ENCODE data around the gene CDC42EP4.
"Not testable (repeated sequence)": the region's sequence is repeated elsewhere in the genome, so short reads cannot be mapped to it uniquely, and the experiment has no call there.

The CDC42EP4 gene

DNA sequence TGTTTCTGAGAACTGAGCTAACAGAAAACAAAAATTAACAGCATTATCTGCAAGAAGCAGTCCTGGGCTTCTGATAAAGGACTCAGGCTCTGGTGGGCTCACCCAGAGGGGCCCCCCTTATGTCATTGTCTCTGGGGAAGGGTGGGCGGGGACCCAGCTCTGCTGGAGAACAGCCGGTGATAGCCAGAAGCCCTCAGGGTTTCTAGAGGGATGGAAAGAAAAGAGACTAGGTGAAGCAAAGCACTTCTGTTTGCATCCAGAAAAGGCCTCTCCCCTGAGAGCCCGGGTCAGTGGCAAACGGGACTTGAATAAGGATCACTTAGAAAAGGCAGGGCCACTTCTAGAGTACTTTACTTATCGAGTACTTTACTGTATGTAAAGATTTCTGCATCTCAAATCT is 7.0 kb upstream of the CDC42EP4 start:
- DNase-seq = no peak

DNA sequence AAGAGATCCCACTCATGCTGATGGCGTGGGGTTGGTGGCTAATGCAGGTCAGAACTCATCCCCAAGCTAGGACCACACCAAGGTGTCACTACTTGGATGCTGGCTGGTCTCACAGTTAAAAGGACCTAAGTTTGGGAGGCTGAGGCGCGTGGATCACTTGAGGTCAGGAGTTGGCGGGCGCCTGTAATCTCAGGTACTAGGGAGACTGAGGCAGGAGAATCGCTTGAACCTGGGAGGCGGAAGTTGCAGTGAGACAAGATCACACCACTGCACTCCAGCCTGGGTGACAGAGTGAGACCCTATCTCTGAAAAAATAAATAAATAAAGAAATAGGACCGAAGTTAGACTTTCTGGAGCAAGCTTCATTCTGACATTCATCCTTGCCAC is 6.6 kb upstream of the CDC42EP4 start:
- no peak for DNase-seq

DNA sequence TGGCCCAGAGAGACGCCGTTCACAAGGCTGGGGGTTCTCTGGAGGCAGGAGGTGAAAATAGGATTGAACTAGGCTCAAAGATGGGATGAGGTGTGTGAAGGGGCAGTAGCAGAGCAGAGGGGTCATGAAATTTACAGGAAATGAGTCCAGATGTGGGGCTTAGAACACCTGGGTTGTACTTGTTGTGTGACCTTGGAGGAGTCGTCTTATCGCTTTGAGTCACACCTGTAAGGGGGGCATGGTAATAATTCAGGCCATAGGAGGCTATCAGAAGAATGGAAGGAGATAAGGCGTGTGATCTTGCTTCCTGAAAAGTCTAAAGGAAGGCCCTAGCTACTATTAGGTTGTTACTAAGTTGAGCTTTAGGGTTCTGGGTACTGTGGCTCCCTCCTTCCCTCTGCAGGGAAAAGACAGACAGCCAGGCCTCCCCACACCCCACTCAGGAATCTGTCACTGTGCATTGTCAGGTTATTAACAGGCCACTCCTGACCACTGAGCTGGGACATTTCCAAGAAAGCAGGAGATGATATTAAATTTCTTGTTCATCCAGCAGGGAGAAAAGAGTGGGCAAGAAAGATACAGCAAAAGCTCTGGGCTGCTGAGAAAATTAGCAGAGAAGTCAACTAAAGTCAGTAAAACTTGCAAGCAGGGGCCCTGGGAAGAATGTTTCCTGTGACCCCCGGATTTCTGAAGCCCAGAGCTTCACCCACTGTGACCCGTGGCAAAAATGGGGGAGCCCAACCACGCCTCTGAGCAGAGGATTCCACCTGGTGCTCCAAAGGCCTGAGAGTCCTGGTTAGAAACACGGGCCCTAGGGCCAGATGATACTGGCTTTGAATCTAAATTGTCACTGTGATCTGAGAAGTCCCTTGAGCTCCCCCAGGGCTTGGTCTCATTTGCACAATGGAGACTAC is 6.0 kb upstream of the CDC42EP4 start:
- DNase-seq = no peak

DNA sequence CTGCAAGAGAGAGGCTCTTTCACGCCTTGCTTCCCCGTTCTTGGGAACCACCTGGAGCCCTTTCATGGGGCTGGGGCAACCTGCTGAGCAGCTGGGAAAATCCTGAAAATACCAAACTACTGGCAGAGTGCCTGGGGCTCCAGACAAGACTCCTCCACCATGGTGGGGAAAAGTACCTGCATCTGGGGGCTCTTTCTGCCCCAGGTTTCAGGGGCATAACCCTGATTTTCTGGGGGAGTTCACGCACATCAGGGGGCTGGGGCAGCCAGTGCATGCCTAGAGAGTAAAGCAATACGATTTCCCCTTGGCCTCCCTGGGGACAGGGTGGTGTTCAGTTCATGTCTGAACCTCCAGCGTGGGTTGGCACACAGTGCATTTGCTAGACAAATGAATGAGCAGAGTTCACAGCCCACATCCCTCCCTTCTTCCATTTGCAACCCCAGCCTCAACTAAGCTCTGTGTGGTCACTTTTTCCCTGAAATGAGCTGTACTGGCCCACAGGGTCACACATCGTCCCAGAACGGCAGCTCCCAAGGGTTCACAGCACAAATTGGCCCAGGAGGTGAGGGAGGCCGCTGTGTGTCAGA is 5.2 kb upstream of the CDC42EP4 start:
- DNase-seq = no peak

DNA sequence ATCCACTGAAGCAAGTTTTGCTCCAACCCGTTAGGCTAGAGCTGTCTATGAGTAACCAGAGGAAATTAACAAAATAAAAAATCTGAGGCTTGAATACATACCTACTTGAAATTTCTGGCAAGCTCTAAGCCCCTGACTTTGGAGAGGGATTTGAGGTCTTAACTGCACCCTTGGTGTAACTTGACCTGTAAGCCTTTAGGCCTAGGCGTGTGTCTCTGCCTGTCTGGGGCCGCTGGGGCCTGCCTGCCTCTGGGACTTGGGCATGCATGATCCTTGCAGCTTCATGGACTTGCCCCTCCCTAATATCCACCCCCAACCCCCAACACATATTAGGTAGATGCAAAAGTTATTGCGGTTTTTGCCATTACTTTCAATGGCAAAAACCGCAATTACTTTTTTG is 3.7 kb upstream of the CDC42EP4 start:
- no peak for DNase-seq

DNA sequence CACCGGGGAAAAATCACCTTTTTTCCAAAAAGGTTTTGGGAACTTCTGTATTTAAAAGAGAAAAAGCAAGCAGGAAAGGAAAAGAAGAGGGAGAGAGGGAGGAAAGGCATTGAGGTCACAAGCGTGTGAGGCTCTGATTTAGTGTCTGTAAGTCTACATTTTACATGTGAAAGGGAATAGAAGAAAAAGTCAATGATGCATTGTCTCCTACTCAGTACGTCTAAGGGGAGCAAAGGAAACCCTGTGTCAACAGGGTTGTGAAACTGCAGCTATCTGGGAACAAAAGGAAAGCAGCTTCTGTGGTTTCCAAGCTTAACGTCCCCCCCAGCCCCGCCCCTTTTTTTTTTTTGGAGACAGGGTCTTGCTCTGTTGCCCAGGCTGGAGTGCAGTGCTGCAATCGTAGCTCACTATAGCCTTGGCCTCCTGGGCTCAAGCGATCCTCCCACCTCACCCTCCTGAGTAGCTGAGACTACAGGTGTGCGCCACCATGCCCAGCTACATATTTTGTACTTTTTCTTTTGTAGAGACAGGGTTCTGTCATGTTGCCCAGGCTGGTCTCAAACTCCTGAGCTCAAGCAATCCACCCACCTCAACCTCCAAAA is 1.8 kb upstream of the CDC42EP4 start:
- no peak for DNase-seq

DNA sequence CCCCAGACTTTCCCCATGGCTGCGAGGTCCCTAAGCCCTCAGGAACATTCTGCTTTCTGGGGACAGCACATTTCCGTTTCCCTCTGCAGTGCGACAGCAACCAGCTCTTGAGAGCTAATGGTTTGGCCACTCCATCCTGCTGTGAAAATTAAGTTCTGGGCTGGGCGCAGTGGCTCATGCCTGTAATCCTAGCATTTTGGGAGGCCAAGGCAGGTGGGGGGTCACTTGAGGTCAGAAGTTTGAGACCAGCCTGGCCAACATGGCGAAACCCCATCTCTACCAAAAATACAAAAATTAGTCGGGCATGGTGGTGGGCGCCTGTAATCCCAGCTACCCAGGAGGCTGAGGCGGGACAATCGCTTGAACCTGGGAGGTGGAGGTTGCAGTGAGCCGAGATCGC is 1.1 kb upstream of the CDC42EP4 start:
- not testable (repeated sequence) for DNase-seq

DNA sequence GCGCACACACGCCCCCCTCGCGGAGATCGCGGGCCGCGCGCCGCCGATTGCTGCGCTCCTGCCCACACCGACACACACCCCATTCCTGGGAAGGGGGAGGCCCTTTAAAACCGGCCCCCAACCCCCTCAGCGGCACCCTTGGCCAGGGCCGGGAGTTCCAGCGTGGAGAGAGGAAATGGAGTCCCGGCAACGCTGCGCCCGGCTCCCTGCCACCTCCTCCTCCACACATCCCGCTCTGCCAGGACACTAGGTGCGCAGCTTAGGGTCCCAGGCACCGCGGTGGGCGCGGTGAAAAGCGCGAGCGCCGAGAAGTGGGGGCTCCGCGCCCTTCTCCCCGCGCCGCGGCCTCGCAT is 397 bp downstream of the CDC42EP4 start:
- DNase-seq = no peak

DNA sequence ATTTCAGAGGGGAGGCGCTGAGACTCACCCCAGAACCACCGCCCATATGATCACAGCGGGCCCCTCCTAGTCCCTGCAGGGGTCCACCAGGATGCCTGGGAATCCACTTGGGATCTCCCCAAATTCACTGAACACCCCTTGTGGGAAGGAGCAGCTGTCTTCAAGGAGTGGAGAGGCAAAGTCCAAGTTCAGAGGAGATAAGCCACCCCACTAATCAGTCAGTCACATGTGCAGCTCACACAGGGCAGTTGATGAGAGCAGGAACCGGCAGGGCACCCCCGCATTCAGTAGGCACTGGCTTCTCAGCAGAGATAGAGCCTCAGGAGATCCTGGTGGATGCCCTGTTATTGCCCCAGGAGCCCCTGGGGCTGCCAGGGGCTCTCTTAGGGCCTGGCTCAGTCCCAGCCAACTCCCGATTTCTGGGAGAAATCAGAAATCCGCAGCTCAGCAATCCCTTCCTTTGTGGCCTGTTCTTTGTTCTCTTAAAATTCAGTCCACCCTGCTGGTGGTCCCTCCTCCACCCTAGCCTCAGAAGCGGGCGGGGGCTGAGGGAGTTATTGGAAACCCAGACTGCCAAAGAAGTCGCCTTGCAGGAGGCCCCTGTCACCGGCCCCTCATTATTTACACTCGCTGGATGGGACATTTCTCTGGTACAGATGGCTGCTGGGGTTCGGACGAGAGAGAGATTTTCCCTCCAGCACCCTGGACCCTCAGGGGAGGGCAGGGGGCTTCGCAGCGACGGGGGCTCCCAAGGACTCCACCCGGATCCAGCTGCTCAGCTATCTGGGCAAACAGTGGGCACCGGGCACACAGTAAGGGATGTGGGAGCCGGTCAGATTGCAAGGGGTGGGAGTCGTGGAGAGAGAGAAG is 1.8 kb downstream of the CDC42EP4 start:
- no peak for DNase-seq

DNA sequence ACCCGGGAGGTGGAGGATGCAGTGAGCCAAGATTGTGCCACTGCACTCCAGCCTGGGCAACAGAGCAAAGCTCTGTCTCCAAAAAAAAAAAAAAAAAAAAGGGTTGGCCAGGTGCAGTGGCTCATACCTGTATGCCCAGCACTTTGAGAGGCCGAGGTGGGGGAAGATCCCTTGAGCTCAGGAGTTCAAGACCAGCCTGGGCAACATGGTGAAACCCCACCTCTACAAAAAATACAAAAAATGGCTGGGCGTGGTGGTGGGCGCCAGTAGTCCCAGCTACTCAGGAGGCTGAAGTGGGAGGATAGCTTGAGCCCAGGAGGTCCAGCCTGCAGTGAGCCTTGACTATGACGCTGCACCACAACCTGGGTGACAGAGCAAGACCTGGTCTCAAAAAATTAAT is 2.8 kb downstream of the CDC42EP4 start:
- not testable (repeated sequence) for DNase-seq

DNA sequence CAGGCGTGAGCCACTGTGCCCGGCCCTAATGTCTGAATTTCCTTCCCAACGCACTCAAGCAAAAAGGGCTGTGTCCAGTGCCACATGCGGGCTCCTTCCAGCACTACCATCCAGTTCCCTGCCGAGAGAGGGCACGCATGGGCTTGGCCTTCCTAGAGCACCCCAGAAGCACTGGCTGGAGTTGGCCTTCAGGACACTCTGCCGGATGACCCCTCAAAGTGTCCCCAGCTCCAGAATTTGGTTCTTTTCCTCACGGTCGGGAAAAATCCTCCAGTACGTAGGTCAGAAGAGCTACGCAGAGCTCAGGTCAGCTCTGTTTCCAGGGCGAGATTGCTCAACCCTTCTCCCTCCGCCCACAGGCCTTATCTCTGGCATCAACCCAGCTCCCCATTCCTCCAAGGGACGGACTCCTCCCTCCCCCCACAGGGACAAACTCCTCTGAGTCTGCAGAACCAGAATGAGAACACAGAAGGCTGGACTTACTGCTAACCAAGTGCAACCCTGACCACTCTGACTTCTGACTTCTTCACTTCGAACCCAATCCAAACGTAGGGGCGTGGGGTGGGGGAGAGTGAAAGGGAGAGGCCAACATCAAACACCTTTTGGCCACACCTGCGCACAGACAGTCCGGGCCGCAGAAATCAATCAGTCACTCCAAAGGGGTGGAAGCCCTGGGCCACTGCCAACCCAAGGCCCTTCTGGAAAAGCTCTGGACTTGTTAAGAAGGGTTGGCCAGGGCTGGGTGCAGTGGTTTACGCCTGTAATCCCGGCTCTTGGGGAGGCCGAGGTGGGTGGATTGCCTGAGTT is 3.6 kb downstream of the CDC42EP4 start:
- DNase-seq = no peak

DNA sequence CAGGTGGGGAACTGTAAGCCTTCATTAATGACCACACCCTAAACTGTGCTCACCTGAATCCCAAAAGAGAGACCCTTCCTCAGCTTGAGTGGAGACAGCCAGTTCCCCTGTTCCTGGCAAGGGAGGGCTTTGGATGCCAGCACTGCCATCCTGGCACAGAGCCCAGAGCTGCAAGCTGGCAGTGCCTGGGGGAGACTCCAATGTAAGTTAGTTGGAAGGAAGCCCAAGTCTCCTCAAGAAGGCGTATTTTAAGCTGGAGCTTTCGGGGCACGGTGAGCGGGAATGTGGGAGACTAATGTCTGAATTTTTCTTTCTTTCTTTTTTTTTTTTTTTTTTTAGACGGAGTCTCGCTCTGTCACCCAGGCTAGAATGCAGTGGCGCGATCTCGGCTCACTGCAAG is 4.7 kb downstream of the CDC42EP4 start:
- no peak for DNase-seq

DNA sequence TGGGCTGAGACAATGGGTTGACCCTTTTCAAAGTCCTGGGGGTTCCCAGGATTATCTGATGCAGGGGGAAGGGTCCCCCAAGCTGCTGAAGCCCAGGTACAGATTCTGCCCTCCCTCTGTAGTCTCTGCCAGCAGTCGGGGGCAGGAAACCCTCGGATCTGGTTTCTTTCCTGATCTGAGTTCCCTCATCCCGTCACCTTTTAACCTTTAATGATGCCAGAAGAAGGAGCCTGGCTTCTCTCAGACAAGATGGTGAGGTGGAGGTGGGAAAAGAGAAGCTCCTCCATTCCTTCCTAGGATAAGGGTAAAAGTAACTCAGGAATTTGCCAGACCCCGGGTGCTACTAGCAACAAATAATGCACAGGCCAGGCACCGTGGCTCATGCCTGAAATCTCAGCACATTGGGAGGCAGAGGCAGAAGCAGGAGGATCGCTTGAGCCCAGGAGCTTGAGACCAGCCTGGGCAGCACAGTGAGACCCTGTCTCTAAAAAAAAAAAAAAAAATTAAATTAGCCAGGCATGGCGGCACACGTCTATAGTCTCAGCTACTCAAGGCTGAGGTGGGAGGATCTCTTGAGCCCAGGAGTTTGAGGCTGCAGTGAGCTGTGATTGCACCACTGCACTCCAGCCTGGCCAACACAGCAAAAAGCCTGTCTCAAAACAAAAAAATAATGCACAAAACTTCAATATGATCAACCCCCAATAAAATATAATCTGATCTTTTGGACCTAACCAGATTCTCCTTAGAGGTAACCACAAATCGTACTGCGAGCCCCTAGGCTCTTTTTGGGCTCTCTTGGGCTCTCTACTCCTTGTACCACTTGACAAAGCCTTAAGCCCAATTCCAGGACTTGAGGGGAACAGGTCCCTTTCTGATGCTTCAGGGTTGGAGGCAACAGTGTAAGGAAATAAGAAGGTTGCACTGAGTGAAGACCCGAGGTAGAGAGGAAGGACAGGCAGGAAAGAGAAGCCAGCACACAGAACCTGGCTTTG is 5.7 kb downstream of the CDC42EP4 start:
- no peak for DNase-seq

DNA sequence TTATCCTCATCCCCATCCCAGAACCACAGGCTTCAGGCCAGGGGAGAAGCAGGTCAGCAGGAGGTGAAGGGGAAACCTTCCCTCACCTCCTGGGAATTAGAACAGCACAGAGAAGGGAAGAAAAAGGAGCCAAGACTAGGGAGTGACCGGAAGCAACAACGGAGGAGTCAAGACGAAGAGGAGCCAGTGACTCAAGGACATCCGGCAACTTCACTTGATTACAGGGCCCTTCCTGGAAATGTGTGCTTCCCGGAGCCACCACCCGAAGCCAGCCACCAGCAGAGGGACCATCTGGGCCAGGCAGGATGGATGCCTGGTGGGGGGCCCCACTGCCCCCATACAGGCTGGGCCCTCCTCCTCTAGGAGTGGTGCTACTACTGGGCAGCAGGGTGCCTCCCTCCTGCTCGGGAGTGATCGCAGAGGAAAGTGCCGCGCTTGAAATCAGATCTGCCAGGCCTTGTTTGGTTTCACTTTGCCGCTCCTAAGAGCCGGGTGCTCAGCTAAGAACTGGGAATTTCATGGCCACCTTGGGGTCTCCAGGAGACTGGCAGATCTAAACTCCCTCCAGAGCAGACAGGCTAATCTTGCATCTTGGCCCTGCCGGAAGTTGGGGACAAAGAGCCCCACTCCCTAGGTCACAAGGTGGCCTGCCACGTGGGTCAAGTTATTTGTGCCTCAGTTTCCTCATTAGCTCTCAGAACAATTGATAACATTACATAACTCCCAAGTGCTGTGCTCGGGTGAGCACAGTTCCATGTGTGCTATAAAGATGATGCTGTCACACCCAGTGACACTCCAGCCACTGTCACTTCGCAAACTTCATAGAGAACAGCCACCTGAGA is 6.6 kb downstream of the CDC42EP4 start:
- no peak for DNase-seq

DNA sequence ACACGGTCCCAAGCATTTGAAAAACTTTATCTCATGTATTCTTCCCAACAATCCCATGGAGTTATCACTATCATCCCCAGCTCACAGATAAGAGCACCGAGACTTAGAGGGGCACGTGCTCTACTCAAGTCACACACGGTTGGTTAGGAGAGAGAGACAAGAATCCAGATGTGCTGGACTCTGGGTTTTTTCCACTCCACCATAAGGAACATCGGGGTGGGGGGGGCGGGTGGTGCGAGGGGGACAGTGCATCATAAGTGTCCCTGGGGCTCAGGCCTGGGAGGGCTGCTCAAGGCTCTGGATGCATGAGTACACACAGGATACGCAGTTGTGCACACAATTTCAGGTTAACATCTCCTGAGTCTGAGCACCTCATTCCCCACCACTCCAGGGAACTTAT is 7.4 kb downstream of the CDC42EP4 start:
- no peak for DNase-seq

DNA sequence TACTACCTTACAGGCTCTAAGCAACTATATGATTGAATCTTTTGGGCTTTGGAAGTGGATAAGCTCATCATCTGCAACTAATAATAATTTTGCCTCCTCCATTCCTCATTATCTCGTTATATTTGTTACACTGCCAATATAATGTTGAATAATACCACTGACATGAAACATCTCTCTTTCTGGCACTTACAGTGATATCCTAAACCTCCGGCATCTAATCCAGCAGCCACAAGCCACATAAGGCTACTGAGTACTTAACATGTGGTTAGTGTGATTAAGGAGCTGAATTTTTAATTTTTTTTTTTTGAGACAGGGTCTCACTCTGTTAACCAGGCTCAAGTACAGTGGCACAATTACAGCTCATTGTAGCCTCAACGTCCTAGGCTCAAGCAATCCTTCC is 9.6 kb downstream of the CDC42EP4 start:
- DNase-seq = no peak

DNA sequence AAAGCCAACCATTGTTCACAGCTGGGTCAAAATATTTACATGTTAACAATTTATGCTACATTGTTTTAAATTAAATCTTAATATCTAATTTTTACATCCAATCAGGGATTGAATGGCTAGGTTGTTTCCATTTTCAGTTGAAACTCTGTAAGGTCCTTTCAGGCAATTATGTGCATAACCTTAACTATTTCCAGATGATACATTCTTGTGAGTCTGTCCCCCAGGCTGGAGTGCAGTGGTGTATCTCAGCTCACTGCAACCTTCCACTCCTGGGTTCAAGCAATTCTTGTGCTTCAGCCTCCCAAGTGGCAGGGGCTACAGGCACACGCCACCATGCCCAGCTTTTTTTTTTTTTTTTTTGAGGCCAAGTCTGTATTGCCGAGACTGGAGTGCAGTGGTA is 10.4 kb downstream of the CDC42EP4 start:
- DNase-seq = no peak

DNA sequence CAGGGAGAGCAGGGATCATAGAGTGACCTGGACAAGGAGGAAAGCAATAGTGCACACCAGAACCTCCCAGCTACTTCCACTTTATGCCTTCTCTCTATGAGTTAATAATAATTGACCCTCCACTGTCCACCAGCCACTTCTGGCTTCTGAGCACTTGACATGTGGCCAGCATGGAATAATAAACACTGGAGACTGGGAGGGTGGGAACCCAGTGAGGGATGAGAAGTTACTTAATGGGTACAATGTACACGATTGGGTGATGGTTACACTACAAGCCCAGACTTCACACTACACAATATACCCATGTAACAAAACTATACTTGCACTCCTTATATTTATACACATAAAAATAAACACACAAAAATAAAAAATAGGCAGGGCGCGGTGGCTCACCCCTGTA is 11.4 kb downstream of the CDC42EP4 start:
- no peak for DNase-seq

DNA sequence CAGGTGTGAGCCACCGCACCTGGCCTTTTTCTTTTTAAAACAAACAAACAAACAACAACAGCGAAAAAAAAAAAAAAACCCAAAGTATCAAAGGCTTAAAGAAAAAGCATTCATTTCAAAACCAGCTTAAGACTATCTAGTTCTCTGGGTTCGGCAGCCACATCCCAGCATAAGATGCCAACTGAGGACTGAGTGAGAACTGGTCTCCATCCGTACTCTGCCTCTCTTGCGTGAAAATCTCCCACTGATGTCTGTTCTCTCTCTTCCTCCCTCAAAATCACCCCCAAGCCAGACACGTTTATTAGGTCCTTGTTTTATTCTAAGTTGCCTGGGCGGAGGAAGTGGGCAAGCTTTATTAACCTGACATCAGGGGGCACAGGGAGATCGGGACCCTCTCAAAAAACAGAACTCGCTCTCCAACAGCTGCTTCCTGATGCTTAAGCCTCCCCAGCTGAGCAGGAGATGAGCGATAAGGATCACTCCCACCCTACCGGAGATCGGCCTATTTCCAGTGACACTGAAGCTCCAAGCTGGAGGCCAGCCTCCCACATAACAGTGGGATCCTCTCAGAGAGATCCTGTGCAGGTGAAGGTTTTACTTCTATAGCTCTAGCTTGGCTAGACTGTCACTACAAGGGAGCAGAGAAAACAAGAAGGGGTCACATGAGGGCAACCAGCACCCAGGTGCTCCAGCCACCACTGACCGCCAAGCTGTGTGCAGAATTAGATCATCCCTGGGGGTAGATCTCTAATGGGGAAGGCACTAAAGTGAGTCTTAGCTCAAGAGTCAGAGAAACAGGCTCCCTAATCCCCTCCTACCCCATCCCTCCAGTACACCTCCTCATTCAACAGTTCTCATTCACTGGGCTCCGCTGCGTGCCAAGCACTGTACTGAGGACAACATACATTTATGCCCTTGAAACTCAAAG is 13.6 kb downstream of the CDC42EP4 start:
- no peak for DNase-seq

Data from CD4-positive, alpha-beta T cell treated with Interleukin-4 for 4 hours (primary cell).